Measurements from ENCODE around the gene CSNK1G1. TPM values are rescaled to one million over a fixed set of nuclear protein-coding genes. Genes with fewer than 3 reads are reported as not detected.
"Not testable (repeated sequence)": the region's sequence is repeated elsewhere in the genome, so short reads cannot be mapped to it uniquely, and the experiment has no call there.

CSNK1G1 gene
- total RNA-seq, 1 donor from 2014 or later = 23.5 TPM

- TF ChIP-seq CTCF (IDR thresholded peaks at IDR 0.05; ENCODE audit: insufficient read depth, low read length, poor library complexity, severe bottlenecking) = no peak
- no peak for DNase-seq (ENCODE audit: low read depth)
- no peaks in the 10 kb centered on the region for H3K27me3 ChIP-seq (ENCODE audit: control insufficient read depth, insufficient read depth, low read length)
- no peaks in the 10 kb centered on the region for H3K36me3 ChIP-seq (ENCODE audit: control insufficient read depth, insufficient read depth, low read length)
- H3K4me3 ChIP-seq (ENCODE audit: low read depth, low read length) = no peak overlapping the region
Observed at GRCh38 chr15:64229129-64229724, 126.7 kb downstream of the CSNK1G1 start.

GRCh38 chr15:64225804-64226203 is 130.2 kb downstream of the CSNK1G1 start:
- Histone ChIP-seq H3K36me3 (ENCODE audit: control insufficient read depth, insufficient read depth, low read length) (no peaks in the 10 kb centered on the region), H3K27me3 (ENCODE audit: control insufficient read depth, insufficient read depth, low read length) (no peaks in the 10 kb centered on the region), H3K4me3 (ENCODE audit: low read depth, low read length) (no peak overlapping the region)
- TF ChIP-seq CTCF (IDR thresholded peaks at IDR 0.05; ENCODE audit: insufficient read depth, low read length, poor library complexity, severe bottlenecking) = no peak
- DNase-seq (ENCODE audit: low read depth) = no peak

GRCh38 chr15:64224511-64224910 is 131.5 kb downstream of the CSNK1G1 start:
- H3K4me3 ChIP-seq (ENCODE audit: low read depth, low read length) = no peak overlapping the region
- TF ChIP-seq CTCF (IDR thresholded peaks at IDR 0.05; ENCODE audit: insufficient read depth, low read length, poor library complexity, severe bottlenecking) = no peak
- no peaks in the 10 kb centered on the region for H3K36me3 ChIP-seq (ENCODE audit: control insufficient read depth, insufficient read depth, low read length)
- no peaks in the 10 kb centered on the region for H3K27me3 ChIP-seq (ENCODE audit: control insufficient read depth, insufficient read depth, low read length)
- DNase-seq (ENCODE audit: low read depth) = no peak

GRCh38 chr15:64223882-64224281 is 132.1 kb downstream of the CSNK1G1 start:
- Histone ChIP-seq H3K4me3 (ENCODE audit: low read depth, low read length) (no peak overlapping the region), H3K27me3 (ENCODE audit: control insufficient read depth, insufficient read depth, low read length) (no peaks in the 10 kb centered on the region), H3K36me3 (ENCODE audit: control insufficient read depth, insufficient read depth, low read length) (no peaks in the 10 kb centered on the region)
- no peak for DNase-seq (ENCODE audit: low read depth)
- no peak for TF ChIP-seq CTCF (IDR thresholded peaks at IDR 0.05; ENCODE audit: insufficient read depth, low read length, poor library complexity, severe bottlenecking)

- H3K36me3 ChIP-seq (ENCODE audit: control insufficient read depth, insufficient read depth, low read length) = no peaks in the 10 kb centered on the region
- no peaks in the 10 kb centered on the region for H3K27me3 ChIP-seq (ENCODE audit: control insufficient read depth, insufficient read depth, low read length)
- TF ChIP-seq CTCF (IDR thresholded peaks at IDR 0.05; ENCODE audit: insufficient read depth, low read length, poor library complexity, severe bottlenecking) = no peak
- DNase-seq (ENCODE audit: low read depth) = no peak
- no peak overlapping the region for H3K4me3 ChIP-seq (ENCODE audit: low read depth, low read length)
Observed at GRCh38 chr15:64222573-64223366, 133.2 kb downstream of the CSNK1G1 start.

GRCh38 chr15:64221911-64222310 is 134.1 kb downstream of the CSNK1G1 start:
- DNase-seq (ENCODE audit: low read depth); H3K27me3 ChIP-seq (ENCODE audit: control insufficient read depth, insufficient read depth, low read length); H3K36me3 ChIP-seq (ENCODE audit: control insufficient read depth, insufficient read depth, low read length): not testable (repeated sequence)

GRCh38 chr15:64217429-64217750 is 138.6 kb downstream of the CSNK1G1 start:
- not testable (repeated sequence) for H3K36me3 ChIP-seq (ENCODE audit: control insufficient read depth, insufficient read depth, low read length); H3K27me3 ChIP-seq (ENCODE audit: control insufficient read depth, insufficient read depth, low read length); H3K4me3 ChIP-seq (ENCODE audit: low read depth, low read length); DNase-seq (ENCODE audit: low read depth)

More at GRCh38 chr15:64221911-64222310, 134.1 kb downstream of the CSNK1G1 start:
- not testable (repeated sequence) for H3K4me3 ChIP-seq (ENCODE audit: low read depth, low read length)
